GM18520 (cell line): Measurements from ENCODE around the gene KIAA2012.

Experiments
- ATAC-seq: cut with Tn5 transposase; IDR thresholded peaks from one replicate; pipeline ENCODE4 v1.9.1; 2021; ENCODE audit not compliant: unreplicated experiment

KIAA2012 gene

GRCh38 chr2:202148515-202149154 lies 75.6 kb downstream of the KIAA2012 start:
- no peak for ATAC-seq

- no peak for ATAC-seq
Measured at GRCh38 chr2:202149155-202149762, 76.2 kb downstream of the KIAA2012 start.

- no peak for ATAC-seq
Measured at GRCh38 chr2:202149936-202150335, 76.9 kb downstream of the KIAA2012 start.

- no peak for ATAC-seq
Measured at GRCh38 chr2:202152104-202152715, 79.2 kb downstream of the KIAA2012 start.

GRCh38 chr2:202154613-202155012 lies 81.6 kb downstream of the KIAA2012 start:
- ATAC-seq: no peak

- ATAC-seq: no peak
Measured at GRCh38 chr2:202157211-202157990, 84.3 kb downstream of the KIAA2012 start.

- no peak for ATAC-seq
Measured at GRCh38 chr2:202158796-202159195, 85.7 kb downstream of the KIAA2012 start.

GRCh38 chr2:202161151-202161835 lies 88.2 kb downstream of the KIAA2012 start:
- no peak for ATAC-seq

- ATAC-seq: no peak
Measured at GRCh38 chr2:202164411-202164810, 91.4 kb downstream of the KIAA2012 start.

GRCh38 chr2:202165208-202165607 lies 92.2 kb downstream of the KIAA2012 start:
- no peak for ATAC-seq

GRCh38 chr2:202165945-202166344 lies 92.9 kb downstream of the KIAA2012 start:
- no peak for ATAC-seq

- no peak for ATAC-seq
Measured at GRCh38 chr2:202169131-202169530, 96.1 kb downstream of the KIAA2012 start.

- no peak for ATAC-seq
Measured at GRCh38 chr2:202169832-202170424, 96.9 kb downstream of the KIAA2012 start.

- no peak for ATAC-seq
Measured at GRCh38 chr2:202171241-202171825, 98.3 kb downstream of the KIAA2012 start.

- peak; percentile 36 for ATAC-seq
Measured at GRCh38 chr2:202172439-202173211, 99.6 kb downstream of the KIAA2012 start.

- ATAC-seq: no peak
Measured at GRCh38 chr2:202178346-202178958, 105.4 kb downstream of the KIAA2012 start.

- ATAC-seq: no peak
Measured at GRCh38 chr2:202184557-202184956, 111.5 kb downstream of the KIAA2012 start.

- no peak for ATAC-seq
Measured at GRCh38 chr2:202185156-202185555, 112.1 kb downstream of the KIAA2012 start.

GRCh38 chr2:202186641-202187202 lies 113.7 kb downstream of the KIAA2012 start:
- no peak for ATAC-seq
